NB4 (cell line): ENCODE data around the gene SCGB2B2.

Experiments used
- MYC ChIP-seq: IDR thresholded peaks from 2 replicates; pipeline ENCODE4 v1.6.1; 2011; ENCODE audit warnings: low read depth, low read length
- POLR2A ChIP-seq: IDR thresholded peaks from 2 replicates; pipeline ENCODE4 v1.6.1; 2011; ENCODE audit warnings: mild to moderate bottlenecking; ENCODE audit not compliant: insufficient read length; ENCODE audit errors: extremely low read depth
- TF ChIP-seq, protein P1 (sequence below): IDR thresholded peaks from one replicate; pipeline ENCODE4 v1.5.1; 2012; ENCODE audit warnings: low read depth, low read length
- TF ChIP-seq, protein P2 (sequence below): IDR thresholded peaks from 2 replicates; pipeline ENCODE4 v1.6.1; 2011; ENCODE audit warnings: low read depth, low read length

DNA sequence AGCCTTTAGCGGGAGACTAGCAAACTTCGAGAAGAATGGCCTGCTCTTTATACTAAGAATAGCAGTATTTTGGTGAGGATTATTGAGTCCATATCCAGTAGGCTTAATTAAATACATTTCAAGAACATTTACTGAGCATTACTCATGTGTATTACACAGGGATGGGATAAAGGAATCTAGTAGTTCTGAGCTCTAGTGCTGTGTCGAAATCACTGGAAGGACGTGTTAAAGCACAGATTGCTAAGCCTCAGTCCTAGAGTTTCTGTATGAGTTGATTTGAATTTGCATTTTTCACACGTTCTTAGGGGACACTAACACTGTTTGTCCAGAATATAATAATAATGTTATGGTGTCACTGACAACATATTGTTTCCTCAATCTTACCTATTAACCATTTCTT, 9.5 kb upstream of the SCGB2B2 start:
- TF ChIP-seq, protein P1, sequence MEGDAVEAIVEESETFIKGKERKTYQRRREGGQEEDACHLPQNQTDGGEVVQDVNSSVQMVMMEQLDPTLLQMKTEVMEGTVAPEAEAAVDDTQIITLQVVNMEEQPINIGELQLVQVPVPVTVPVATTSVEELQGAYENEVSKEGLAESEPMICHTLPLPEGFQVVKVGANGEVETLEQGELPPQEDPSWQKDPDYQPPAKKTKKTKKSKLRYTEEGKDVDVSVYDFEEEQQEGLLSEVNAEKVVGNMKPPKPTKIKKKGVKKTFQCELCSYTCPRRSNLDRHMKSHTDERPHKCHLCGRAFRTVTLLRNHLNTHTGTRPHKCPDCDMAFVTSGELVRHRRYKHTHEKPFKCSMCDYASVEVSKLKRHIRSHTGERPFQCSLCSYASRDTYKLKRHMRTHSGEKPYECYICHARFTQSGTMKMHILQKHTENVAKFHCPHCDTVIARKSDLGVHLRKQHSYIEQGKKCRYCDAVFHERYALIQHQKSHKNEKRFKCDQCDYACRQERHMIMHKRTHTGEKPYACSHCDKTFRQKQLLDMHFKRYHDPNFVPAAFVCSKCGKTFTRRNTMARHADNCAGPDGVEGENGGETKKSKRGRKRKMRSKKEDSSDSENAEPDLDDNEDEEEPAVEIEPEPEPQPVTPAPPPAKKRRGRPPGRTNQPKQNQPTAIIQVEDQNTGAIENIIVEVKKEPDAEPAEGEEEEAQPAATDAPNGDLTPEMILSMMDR: no peak
- TF ChIP-seq POLR2A (no peak), MYC (no peak)
- TF ChIP-seq, protein P2, sequence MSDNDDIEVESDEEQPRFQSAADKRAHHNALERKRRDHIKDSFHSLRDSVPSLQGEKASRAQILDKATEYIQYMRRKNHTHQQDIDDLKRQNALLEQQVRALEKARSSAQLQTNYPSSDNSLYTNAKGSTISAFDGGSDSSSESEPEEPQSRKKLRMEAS: no peak
